ENCODE data around the gene ARMS2.

- TF ChIP-seq POLR2A (IDR thresholded peaks at IDR 0.05; ENCODE audit: low read depth, low read length) (no peak), TAF1 (IDR thresholded peaks at IDR 0.05; ENCODE audit: low read depth, low read length) (no peak), POLR2AphosphoS5 (IDR thresholded peaks at IDR 0.05; ENCODE audit: low read depth, low read length) (no peak)
These were observed 14.7 kb downstream of the ARMS2 start for GRCh38 chr10:122468926-122469781.
